Anterior cingulate cortex (tissue), 58 donors: ENCODE results near the gene FOXC2.

Source experiments
- DNase-seq, 58 donors: peaks; one replicate each; lab custom pipeline; 2025; lab: John Stamatoyannopoulos, UW

The FOXC2 gene

DNA sequence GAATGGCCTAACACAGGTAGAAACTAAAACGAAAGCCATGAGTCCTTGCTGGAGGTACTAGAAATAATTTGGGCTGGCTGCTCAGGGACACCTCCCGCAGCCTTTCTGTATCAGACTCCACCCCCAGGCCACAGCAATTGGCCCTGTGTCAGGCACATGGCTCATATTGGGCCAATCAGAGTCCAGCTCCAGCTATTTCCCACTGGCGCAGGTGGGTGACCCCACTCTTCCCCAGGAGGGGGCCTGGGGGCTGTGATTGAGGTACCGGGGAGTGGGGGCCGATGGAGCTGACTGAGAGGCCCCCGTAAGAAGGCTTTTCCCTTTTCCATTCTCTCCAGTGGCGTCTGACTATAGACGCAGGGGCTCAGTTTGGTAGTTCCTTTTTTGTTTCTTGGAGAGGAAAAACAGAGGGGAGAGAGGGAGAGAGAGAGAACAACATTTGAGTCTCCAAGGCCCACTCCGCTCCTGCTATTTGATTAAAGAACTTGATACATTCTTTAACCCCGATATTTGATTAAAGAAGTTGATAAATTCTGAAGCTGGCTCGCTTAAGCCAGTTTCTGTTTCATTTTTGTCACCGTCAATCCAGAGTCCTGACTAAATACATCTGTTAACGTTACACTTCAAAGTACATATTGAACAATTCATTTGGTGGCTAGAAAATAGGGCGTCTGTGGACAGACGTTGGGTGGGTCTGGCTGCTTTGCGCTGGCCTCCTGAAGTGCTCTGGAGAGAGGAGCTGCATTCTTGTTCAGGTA is 38.0 kb downstream of the FOXC2 start:
- DNase-seq, result no peak

GRCh38 chr16:86605950-86606349 is 39.3 kb downstream of the FOXC2 start:
- DNase-seq, result no peak

DNA sequence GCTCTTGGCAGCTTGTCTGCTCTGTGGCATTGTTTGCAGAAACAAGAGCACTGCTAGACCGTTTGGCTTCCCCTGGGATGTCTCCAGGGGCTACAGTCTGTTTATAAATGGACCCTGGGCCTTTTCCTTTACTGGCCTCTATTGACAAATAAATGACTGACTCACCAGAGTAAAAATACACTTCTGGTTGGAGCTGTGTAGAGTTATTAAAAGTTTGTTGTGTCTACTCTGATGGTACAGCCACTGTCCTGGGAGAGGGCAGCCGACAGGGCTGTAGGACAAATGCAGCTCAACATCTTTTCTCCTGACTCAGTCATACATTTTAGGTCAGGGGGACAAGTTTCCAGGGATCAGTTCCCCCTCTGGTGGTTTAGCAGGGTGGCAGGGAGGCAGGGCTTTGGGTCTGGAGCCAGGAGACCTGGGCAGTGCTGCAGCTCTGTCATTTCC is 41.7 kb downstream of the FOXC2 start:
- DNase-seq, result no peak

- DNase-seq, result no peak
Measured at GRCh38 chr16:86609115-86609514, 42.5 kb downstream of the FOXC2 start.

DNA sequence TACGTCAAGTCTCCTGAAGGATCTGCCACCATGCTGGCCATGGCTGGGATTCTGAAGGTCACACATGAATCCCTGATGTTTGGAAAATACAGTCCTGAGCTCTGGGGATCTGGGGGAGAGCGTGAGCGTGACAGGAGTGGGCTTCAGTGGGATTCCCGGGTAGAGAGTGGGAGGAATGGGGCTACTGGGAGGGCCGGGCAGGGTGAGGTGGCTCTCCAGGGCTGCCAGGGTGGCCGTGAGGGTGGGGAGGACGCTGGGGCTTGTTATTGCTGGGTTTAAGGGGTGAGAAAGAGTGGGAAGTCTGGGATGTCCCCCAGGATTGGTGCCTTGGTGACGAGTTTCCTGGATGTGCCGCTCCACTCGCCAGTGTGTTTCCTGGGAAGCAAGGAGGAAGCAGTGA is 43.0 kb downstream of the FOXC2 start:
- no peak for DNase-seq

- DNase-seq, result no peak
Measured at GRCh38 chr16:86610779-86611524, 44.3 kb downstream of the FOXC2 start.

DNA sequence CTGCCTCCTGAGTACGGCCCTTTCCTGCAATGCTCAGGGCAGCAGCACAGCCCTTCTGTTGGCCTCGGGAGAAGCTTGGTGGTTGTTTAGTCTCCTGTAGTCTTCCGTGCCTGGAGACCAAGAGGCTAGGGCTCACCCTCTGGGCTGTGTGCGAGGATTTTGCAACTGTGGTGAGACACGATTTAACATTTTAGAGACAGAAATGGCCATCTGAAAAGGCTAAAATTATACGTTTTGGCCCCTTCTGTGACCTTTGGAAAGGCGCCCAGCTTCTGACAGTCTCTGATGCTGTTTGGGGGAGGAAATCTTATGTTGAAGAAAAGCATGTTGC is 44.9 kb downstream of the FOXC2 start:
- no peak for DNase-seq

GRCh38 chr16:86611941-86612340 is 45.3 kb downstream of the FOXC2 start:
- no peak for DNase-seq

GRCh38 chr16:86614699-86615098 is 48.1 kb downstream of the FOXC2 start:
- DNase-seq, result no peak

DNA sequence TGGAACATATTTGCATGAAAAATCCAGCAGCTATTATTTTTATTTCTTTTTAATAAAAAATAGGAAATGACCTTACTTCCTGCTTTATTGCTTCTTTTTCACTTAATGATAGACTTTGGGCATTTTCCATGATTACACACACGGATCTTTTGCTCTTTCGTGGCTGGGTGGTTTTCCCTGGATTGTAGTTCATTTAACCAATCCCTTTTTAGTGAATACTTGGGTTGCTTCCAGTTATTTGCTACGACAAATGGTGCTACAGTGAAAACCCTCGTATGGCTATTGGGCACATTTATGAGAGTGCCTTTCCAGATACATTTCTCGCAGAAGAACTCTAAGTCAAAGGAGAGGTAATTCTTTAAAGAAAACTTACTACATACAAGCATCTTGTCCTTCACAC is 50.3 kb downstream of the FOXC2 start:
- DNase-seq, result no peak

- DNase-seq, result no peak
Measured at GRCh38 chr16:86618431-86619238, 52.0 kb downstream of the FOXC2 start.
